HEK293 (cell line): ENCODE data around the gene GSS.
"Not testable (repeated sequence)": the region's sequence is repeated elsewhere in the genome, so short reads cannot be mapped to it uniquely, and the experiment has no call there.

Source experiments
- CTCF ChIP-seq: fragments of 450-650 bp; formaldehyde crosslinking; IDR thresholded peaks from 2 replicates; pipeline ENCODE4 v1.5.1; 2016; ENCODE audit warnings: missing biosample characterization, missing genetic modification characterization
- PRDM10 ChIP-seq: fragments of 450-650 bp; formaldehyde crosslinking; IDR thresholded peaks from 2 replicates; pipeline ENCODE4 v1.5.1; 2016; ENCODE audit warnings: missing biosample characterization, missing genetic modification characterization
- YY1 ChIP-seq: fragments of 450-650 bp; formaldehyde crosslinking; IDR thresholded peaks from 2 replicates; pipeline ENCODE4 v1.5.1; 2018; ENCODE audit warnings: missing biosample characterization, missing genetic modification characterization
- ZNF10 ChIP-seq: fragments of 450-650 bp; formaldehyde crosslinking; IDR thresholded peaks from 2 replicates; pipeline ENCODE4 v1.5.1; 2017; ENCODE audit warnings: missing biosample characterization, missing genetic modification characterization
- ZNF221 ChIP-seq: fragments of 450-650 bp; formaldehyde crosslinking; IDR thresholded peaks from 2 replicates; pipeline ENCODE4 v1.5.1; 2017; ENCODE audit warnings: missing biosample characterization, missing genetic modification characterization, borderline replicate concordance
- ZNF274 ChIP-seq, 2 experiments: fragments of 200-500 bp in 1 of 2; fragments of 450-650 bp in 1 of 2; sonication (Bioruptor generic) in 1 of 2; formaldehyde crosslinking in 1 of 2; IDR thresholded peaks; 2 replicates each; pipeline versions ENCODE4 v1.5.1 to v1.6.1; 2014 to 2016; ENCODE audit warnings: borderline replicate concordance in 1 of 2, inconsistent platforms in 1 of 2, low read length in 1 of 2, missing biosample characterization in 1 of 2, missing genetic modification characterization in 1 of 2
- ZNF510 ChIP-seq: fragments of 450-650 bp; formaldehyde crosslinking; IDR thresholded peaks from 2 replicates; pipeline ENCODE4 v1.5.1; 2018; ENCODE audit warnings: mild to moderate bottlenecking, missing genetic modification characterization, missing biosample characterization; ENCODE audit not compliant: insufficient replicate concordance
- ZNF518A ChIP-seq: fragments of 450-650 bp; formaldehyde crosslinking; conservative IDR thresholded peaks from 2 replicates; pipeline ENCODE4 v1.5.1; 2016; ENCODE audit warnings: low read depth, missing biosample characterization, missing genetic modification characterization
- ZNF830 ChIP-seq: fragments of 450-650 bp; IDR thresholded peaks from 2 replicates; pipeline ENCODE4 v1.5.0; 2018; ENCODE audit warnings: missing biosample characterization, missing genetic modification characterization, low read depth, mild to moderate bottlenecking, moderate library complexity

- TF ChIP-seq CTCF (tag by site-specific recombination); ZNF10 (tag by site-specific recombination); ZNF830; YY1; ZNF274 (IDR thresholded peaks at IDR 0.05; ENCODE audit: low read length); ZNF274 (tag by site-specific recombination; IDR thresholded peaks at IDR 0.05; ENCODE audit: borderline replicate concordance); ZNF518A (tag by site-specific recombination); PRDM10 (tag by site-specific recombination); ZNF221; ZNF510 (tag by site-specific recombination): not testable (repeated sequence)
Observed at GRCh38 chr20:34880971-34881370, 74.6 kb downstream of the GSS start.
